Cardiac fibroblast (primary cell): ENCODE data around the gene CELA2A.
"Not testable (repeated sequence)": the region's sequence is repeated elsewhere in the genome, so short reads cannot be mapped to it uniquely, and the experiment has no call there.

Experiments used
- DNase-seq, 2 donors: peaks; one replicate each; pipeline versions ENCODE4 v3.0.0 to v3.0.0-alpha.2; 2010; ENCODE audit warnings: low read depth in 2 of 2
- H3K4me3 ChIP-seq, 2 donors: replicated peaks in 1 of 2; 1 replicate in 1 of 2; 2 replicates in 1 of 2; pipeline ENCODE4 v1.5.1; 2011; ENCODE audit warnings: low read depth in 2 of 2, low read length in 2 of 2, mild to moderate bottlenecking in 2 of 2, moderate library complexity in 1 of 2
- TF ChIP-seq, protein P1 (sequence below): IDR thresholded peaks from one replicate; pipeline ENCODE4 v1.5.1; 2011; ENCODE audit warnings: low read depth, mild to moderate bottlenecking, low read length, inconsistent platforms

CELA2A gene

DNA sequence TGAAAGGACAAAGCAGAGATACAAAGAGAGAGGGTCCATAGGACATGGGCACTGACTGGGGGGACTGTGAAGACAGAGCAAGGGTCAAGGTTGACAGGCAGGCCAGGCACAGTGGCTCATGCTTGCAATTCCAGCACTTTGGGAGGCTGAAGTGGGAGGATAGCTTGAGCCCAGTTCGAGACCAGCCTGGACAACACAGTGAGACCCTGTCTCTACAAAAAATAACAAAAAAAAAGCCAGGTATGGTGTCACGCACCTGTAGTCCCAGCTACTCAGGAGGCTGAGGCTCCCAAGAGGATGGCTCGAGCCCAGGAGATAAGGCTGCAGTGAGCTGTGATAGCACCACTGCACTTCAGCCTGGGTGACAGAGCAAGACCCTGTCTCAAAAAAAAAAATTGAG is 63.1 kb downstream of the CELA2A start:
- TF ChIP-seq, protein P1, sequence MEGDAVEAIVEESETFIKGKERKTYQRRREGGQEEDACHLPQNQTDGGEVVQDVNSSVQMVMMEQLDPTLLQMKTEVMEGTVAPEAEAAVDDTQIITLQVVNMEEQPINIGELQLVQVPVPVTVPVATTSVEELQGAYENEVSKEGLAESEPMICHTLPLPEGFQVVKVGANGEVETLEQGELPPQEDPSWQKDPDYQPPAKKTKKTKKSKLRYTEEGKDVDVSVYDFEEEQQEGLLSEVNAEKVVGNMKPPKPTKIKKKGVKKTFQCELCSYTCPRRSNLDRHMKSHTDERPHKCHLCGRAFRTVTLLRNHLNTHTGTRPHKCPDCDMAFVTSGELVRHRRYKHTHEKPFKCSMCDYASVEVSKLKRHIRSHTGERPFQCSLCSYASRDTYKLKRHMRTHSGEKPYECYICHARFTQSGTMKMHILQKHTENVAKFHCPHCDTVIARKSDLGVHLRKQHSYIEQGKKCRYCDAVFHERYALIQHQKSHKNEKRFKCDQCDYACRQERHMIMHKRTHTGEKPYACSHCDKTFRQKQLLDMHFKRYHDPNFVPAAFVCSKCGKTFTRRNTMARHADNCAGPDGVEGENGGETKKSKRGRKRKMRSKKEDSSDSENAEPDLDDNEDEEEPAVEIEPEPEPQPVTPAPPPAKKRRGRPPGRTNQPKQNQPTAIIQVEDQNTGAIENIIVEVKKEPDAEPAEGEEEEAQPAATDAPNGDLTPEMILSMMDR: no peak
- no peak overlapping the region for H3K4me3 ChIP-seq
- DNase-seq: no peak

DNA sequence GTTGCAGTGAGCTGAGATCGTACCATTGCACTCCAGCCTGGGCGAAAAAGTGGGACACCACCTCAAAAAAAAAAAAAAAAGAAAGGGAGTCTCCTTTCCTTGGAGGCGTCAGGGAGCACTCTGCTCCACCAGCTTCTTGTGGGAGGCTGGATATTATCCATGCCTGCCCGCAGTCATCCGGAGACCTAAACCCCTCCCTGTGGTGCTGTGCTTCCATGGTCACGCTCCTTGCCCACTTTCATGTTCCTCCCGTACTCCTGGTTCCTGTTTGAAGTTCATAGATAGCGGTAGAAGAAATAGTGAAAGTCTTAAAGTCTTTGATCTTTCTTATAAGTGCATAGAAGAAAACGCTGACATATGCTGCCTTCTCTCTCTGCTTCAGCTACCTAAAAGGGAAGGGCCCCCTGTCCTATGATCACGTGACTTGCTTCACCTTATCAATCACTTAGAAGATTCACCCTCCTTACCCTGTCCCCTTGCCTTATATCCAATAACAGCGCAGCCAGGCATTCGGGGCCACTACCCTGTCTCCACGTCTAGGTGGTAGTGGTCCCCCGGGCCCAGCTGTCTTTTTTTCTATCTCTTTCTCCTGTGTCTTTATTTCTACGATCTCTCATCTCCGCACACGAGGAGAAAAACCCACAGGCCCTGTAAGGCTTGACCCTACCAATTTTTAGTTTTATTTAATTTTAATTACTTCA is 64.8 kb downstream of the CELA2A start:
- DNase-seq, H3K4me3 ChIP-seq: not testable (repeated sequence)
